ENCODE results near the gene C6. TPM values are rescaled to one million over a fixed set of nuclear protein-coding genes. Genes with fewer than 3 reads are reported as not detected.

Gene C6
- polyA plus RNA-seq, 1 donor (not counting 4 experiments of a cell fraction or from before 2014, with no cell fraction given) = not detected

DNA sequence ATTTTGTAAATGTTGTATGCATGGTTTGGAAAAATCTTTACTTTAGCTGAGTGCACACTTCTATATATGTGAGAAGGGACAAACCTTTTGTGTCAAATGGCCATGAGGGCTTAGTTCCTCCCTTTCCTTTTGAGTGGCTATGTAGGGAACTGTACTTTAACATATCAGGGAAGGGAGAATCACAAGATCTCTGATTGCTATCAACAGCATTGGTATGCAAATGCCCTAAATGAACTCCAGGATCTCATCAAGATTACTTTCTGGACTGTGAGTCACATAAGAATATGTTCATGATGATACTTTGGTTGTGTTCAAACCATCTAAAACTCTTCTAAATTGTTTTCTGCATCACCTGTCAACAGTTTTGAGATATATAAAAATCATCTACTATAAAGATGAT is 111.0 kb downstream of the C6 start:
- Histone ChIP-seq H3K36me3 (ENCODE audit: control insufficient read depth in 2 of 2, extremely low read depth in 1 of 2, insufficient read depth in 2 of 2, low read length in 2 of 2) (no peaks in the 10 kb centered on the region), H2AFZ (ENCODE audit: control insufficient read depth, low read length) (no peak overlapping the region), H4K20me1 (ENCODE audit: control insufficient read depth, extremely low read depth, insufficient read depth, low read length) (no peaks in the 10 kb centered on the region), H3K9ac (ENCODE audit: control insufficient read depth, extremely low read depth, insufficient read depth, low read length) (no peak overlapping the region), H3K4me1 (ENCODE audit: control insufficient read depth, extremely low read depth, insufficient read depth, low read length) (no peaks in the 10 kb centered on the region), H3K27ac (ENCODE audit: control insufficient read depth, insufficient read depth, low read length) (no peak overlapping the region), H3K9me3 (ENCODE audit: control insufficient read depth, low read depth, low read length) (no peaks in the 10 kb centered on the region), H3K4me3 (ENCODE audit: control insufficient read depth in 2 of 3, extremely low read depth in 1 of 3, insufficient read depth in 2 of 3, low read depth in 1 of 3, low read length in 3 of 3) (no peak overlapping the region), H3K9me1 (ENCODE audit: control insufficient read depth, extremely low read depth, insufficient read depth, low read length) (no peaks in the 10 kb centered on the region), H3K79me2 (ENCODE audit: control insufficient read depth, insufficient read depth, low read length) (no peaks in the 10 kb centered on the region), H3K27me3 (ENCODE audit: control insufficient read depth, extremely low read depth, insufficient read depth, low read length) (no peaks in the 10 kb centered on the region), H3K4me2 (ENCODE audit: control insufficient read depth, extremely low read depth, insufficient read depth, low read depth, low read length) (no peak overlapping the region)
- no peak for FAIRE-seq
- DNase-seq (ENCODE audit: low read depth, low spot score) = no peak
- no peak for TF ChIP-seq EZH2 (IDR thresholded peaks at IDR 0.05; ENCODE audit: low read length)
- TF ChIP-seq, protein P1, sequence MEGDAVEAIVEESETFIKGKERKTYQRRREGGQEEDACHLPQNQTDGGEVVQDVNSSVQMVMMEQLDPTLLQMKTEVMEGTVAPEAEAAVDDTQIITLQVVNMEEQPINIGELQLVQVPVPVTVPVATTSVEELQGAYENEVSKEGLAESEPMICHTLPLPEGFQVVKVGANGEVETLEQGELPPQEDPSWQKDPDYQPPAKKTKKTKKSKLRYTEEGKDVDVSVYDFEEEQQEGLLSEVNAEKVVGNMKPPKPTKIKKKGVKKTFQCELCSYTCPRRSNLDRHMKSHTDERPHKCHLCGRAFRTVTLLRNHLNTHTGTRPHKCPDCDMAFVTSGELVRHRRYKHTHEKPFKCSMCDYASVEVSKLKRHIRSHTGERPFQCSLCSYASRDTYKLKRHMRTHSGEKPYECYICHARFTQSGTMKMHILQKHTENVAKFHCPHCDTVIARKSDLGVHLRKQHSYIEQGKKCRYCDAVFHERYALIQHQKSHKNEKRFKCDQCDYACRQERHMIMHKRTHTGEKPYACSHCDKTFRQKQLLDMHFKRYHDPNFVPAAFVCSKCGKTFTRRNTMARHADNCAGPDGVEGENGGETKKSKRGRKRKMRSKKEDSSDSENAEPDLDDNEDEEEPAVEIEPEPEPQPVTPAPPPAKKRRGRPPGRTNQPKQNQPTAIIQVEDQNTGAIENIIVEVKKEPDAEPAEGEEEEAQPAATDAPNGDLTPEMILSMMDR (optimal IDR thresholded peaks at IDR 0.05 in 1 of 3, IDR thresholded peaks at IDR 0.05 in 1 of 3, conservative IDR thresholded peaks at IDR 0.05 in 1 of 3; ENCODE audit: extremely low read depth in 1 of 3, insufficient read depth in 2 of 3, low read length in 3 of 3) = no peak
- dilution Hi-C loops (cut with MboI; ENCODE audit: extremely low pct_ligation_motif_present, low sequenced_read_pairs) = no loop called here

DNA sequence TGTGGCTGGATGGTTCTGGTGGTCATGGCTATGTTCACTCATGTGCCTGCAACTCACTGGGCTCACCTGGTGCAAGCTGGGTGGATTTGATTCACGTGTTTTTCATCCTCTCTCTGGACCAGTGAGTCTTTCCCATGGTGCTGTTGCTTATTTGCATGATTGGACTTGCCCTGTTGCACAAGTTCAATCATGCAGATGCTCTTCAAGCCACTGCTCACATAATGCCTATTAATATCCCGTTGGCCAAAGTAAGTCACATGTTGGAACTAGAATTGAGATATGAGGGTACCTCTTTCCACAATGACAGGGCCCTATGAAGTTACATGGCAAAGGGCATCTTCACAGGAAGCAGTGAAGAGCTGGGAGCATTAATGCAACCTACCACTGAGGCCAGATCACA is 115.7 kb downstream of the C6 start:
- dilution Hi-C loops (cut with MboI; ENCODE audit: extremely low pct_ligation_motif_present, low sequenced_read_pairs) = no loop called here

More for the DNA sequence above, 115.7 kb downstream of the C6 start:
- no peaks in the 10 kb centered on the region for H3K79me2 ChIP-seq (ENCODE audit: control insufficient read depth, insufficient read depth, low read length)
- no peaks in the 10 kb centered on the region for H3K27me3 ChIP-seq (ENCODE audit: control insufficient read depth, extremely low read depth, insufficient read depth, low read length)
- no peaks in the 10 kb centered on the region for H3K4me1 ChIP-seq (ENCODE audit: control insufficient read depth, extremely low read depth, insufficient read depth, low read length)
- H3K9me3 ChIP-seq (ENCODE audit: control insufficient read depth, low read depth, low read length) = no peaks in the 10 kb centered on the region
- H3K4me3 ChIP-seq (ENCODE audit: control insufficient read depth in 2 of 3, extremely low read depth in 1 of 3, insufficient read depth in 2 of 3, low read depth in 1 of 3, low read length in 3 of 3) = no peak overlapping the region
- H3K36me3 ChIP-seq (ENCODE audit: control insufficient read depth in 2 of 2, extremely low read depth in 1 of 2, insufficient read depth in 2 of 2, low read length in 2 of 2) = no peaks in the 10 kb centered on the region
- no peak overlapping the region for H2AFZ ChIP-seq (ENCODE audit: control insufficient read depth, low read length)
- H3K4me2 ChIP-seq (ENCODE audit: control insufficient read depth, extremely low read depth, insufficient read depth, low read depth, low read length) = no peak overlapping the region
- TF ChIP-seq, protein P1 (optimal IDR thresholded peaks at IDR 0.05 in 1 of 3, IDR thresholded peaks at IDR 0.05 in 1 of 3, conservative IDR thresholded peaks at IDR 0.05 in 1 of 3; ENCODE audit: extremely low read depth in 1 of 3, insufficient read depth in 2 of 3, low read length in 3 of 3) = no peak
- no peak for TF ChIP-seq EZH2 (IDR thresholded peaks at IDR 0.05; ENCODE audit: low read length)
- no peaks in the 10 kb centered on the region for H4K20me1 ChIP-seq (ENCODE audit: control insufficient read depth, extremely low read depth, insufficient read depth, low read length)
- FAIRE-seq (no peak), DNase-seq (ENCODE audit: low read depth, low spot score) (no peak)
- no peaks in the 10 kb centered on the region for H3K9me1 ChIP-seq (ENCODE audit: control insufficient read depth, extremely low read depth, insufficient read depth, low read length)
- no peak overlapping the region for H3K27ac ChIP-seq (ENCODE audit: control insufficient read depth, insufficient read depth, low read length)
- no peak overlapping the region for H3K9ac ChIP-seq (ENCODE audit: control insufficient read depth, extremely low read depth, insufficient read depth, low read length)

Data from keratinocyte (primary cell).